IPS-NIHi7 (cell line): ENCODE measurements around the gene CRYL1.

Source experiments
- DNase-seq: peaks from one replicate; pipeline ENCODE4 v3.0.0; 2012; ENCODE audit warnings: mixed read lengths; ENCODE audit errors: extremely low spot score

Gene CRYL1

GRCh38 chr13:20494656-20495055 lies 31.0 kb downstream of the CRYL1 start:
- no peak for DNase-seq

GRCh38 chr13:20492641-20493040 lies 33.0 kb downstream of the CRYL1 start:
- DNase-seq: peak; percentile 70

DNA sequence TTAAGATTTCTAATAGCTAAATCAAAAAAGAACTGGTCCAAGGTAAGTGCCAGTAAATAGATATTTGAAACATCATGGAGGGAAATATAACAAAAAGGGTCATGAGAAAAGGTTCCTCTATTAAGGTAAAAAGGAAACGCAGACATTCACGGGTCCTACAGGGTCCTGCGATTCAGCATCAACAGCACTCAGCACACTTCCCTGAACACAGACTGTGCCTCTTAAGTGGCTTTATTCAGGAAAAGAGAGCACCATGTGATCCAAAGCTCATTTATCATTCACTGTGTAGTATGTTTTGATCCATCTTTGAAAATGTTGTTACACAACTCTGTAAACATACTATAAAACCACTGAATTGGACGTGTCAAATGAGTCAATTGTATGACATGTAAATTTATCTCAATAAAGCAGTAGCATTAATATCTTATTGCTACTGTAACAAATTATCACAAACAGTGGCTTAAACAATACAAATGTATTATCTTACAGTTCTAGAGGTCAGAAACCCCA lies 33.7 kb downstream of the CRYL1 start:
- no peak for DNase-seq

DNA sequence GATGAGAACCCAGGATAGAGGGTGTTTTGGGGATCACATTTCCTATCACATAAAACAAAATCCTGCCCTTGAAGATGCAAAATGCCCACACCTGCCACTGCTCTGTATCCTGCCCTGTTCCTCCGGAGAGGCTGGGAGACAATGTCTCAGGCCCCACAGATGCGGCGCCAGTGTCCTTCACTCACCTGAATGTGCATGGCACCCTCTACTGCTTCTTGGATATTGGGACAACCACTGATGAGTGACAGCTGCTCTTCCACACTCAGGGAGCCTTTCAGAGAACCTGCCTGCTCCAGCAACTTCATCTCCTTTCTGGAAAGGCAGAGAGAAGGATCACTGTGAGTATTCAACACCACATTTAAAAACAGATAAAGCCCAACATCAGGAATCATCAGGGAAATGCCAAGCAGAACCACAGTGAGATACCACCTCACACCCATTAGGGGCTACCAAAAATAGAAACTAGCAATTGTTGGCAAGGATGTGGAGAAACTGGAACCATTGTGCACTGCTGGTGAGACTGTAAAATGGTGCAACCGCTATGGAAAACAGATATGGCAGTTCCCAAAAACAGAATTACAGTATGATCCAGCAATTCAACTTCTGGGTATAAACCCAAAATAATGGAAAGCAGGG lies 36.4 kb downstream of the CRYL1 start:
- DNase-seq: no peak

DNA sequence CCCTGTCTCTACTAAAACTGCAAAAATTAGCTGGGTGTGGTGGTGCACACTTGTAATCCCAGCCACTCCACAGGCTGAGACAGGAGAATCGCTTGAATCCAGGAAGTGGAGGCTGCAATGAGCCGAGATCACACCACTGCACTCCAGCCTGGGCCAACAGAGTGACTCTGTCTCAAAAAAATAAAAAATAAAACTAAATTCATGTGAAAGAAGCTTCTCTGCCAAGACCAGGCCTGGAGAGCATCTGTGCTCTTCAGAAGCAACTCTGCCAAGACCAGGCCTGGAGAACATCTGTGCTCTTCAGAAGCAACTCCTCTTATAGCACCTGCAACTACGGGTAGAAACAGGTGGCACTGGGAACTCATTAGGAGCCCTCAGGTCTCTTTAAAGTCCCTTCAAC lies 37.7 kb downstream of the CRYL1 start:
- DNase-seq: no peak

DNA sequence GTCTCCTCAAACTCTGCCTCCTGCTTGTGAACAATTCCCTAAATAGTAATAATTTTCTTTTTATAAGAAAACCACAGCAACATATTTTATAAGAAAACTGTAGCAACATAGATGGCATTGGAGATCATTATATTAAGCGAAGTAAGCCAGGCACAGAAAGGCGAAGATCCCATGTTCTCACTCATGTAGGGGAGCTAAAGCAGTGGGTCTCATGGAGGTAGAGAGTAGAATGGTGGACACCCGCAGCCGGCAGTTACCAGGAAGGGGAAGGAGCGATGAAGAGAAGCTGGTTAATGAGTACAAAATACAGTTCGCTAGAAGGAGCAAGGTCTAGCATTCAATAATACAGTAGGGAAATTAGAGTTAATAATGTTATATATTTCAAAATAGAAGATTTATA lies 42.9 kb downstream of the CRYL1 start:
- DNase-seq: no peak

DNA sequence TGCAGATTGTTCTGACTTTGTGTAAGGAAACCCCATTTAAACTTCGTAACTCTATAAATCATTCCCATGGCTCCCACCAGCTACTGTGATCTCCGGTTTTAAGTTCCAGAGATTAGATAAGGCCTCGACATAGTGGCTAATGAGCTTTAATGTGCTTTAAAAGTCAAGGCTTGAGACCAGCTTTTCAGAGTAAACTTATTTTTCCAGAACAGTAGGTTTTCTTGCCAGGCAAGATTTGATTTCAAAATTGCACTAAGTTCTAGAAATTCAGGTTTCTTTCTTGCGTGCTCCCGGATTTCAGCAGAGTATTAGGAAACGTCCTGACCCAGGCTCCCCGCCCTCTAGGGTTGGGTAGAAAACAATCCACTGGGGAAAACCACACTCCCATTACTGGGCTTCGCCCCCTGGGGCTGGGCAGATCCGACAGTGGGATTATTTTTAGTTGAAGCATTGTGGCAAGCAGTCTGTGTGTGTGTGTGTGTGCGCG lies 43.3 kb downstream of the CRYL1 start:
- DNase-seq: no peak

DNA sequence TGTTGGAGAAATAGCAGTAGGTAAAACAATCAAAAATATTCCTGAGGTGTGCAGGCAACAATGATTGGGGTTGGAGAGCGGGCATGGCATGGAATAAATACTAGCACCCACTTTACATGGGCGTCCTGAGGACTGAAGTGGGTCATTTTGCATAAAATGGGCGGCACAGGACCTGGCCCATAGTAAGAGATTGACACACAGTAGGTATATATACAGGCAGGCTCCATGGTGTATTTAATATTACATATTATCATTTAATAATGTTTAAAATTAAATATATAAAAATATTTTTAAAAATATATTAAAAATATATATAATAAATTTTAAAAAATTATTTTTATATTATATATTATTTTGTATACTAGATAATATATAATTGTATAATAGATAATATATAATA lies 48.3 kb downstream of the CRYL1 start:
- DNase-seq: no peak

DNA sequence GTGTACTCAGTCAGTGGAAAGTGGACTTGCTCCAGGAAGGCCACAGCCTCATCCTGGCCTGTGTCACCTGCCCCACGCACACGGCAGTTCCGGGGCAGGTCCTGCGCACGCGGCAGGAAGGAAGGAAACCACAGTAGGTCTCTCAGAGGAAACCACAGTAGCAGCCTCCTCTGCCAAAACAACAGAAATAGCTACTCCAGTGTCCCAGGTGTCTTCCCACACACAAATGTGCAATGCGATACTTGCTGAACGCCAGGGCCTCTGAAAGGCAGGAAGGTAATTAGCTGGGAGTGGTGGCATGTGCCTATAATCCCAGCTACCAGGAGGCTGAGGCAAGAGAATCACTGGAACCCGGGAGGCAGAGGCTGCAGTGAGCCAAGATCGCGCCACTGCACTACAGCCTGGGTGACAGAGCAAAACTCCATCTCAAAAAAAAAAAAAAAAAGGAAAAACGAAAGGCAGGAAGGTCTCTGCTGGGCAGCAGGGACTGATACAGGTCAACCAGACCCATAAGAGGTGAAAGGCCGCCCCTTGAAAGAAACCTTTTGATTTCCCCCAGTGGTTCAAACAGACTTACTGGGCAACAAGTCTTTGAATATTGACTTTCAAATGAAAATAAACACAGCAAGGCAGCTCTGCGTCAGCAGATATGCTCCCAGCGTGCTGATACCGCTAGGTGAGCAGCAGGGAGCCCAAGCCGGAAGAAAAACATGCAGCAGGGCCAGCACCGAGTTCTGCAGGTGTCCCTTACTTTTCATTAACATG lies 49.5 kb downstream of the CRYL1 start:
- peak; percentile 47 for DNase-seq

DNA sequence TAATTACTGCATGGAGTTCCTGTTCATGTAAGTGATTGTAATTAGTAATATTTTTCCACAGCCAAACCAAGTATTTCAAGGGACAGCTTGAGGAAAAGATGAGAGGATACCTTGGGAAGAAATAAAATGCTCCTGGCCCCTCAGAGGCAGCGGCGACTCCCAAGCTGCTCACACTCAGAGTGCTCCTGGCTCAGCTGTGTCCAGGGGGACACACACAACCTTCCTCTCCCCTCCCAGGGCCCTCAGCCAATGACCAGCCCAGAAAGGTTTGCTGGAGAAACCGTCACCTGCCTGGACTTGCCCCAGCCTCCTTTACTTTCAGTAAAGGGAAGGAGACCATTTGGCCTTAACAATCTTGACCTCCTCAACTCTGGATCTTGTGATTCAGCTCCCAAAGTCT lies 51.1 kb downstream of the CRYL1 start:
- DNase-seq: no peak

DNA sequence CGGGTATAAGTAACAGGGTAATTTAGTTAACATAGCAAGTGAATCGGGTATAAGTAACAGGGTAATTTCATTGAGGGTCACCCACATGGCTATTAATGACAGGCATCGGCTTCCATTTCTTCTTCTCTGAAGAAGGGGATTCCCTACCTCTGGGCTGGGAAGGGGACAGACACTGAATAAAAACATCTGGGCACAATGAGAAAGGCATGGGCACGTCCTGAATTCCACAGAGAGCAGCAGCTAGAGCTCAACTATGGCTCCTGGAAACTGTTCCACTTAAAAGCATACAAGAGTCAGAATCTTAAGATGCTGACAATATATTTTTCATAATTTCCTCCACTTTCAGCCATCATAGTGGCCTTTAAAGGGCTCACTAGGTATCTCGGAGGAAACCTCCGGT lies 51.8 kb downstream of the CRYL1 start:
- DNase-seq: no peak

DNA sequence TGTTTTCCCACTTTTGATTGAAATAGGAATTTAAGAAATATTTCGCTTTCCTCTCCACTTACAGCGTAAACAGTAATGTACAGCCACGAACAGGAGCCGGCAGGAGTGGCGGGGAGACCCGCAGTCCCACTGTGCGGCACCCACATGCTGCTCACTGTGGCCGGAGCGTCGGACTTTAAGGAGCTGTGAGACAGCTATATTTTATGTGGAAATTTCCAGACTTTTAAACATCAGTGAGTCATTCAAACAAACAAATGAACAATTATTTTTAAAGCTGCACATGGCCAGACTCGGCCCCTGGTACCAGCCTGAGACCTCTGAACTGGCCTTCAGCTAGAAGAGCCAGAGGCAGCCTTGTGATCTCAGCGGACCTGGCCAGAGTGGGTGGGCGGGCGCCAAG lies 52.5 kb downstream of the CRYL1 start:
- DNase-seq: no peak

DNA sequence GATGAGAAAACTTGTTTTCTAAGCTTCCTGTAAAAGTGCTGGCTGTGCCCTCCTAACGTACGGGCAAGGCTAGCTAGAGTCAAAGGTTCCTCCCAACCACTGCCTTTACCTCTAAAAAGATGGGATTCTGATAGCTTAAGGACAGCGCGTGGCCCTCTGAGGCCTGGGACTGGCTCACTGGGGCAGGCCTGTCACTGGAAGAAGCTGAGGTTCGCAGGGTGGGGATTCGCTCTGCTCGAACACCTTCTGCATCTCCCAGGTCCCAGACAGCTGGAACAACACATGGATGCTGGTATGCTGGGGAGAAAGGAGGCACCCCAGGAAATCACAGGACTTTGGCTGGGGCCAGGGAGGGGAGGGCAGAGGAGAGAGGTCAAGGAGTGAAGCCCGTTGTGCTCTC lies 53.1 kb downstream of the CRYL1 start:
- no peak for DNase-seq

- no peak for DNase-seq
Measured at GRCh38 chr13:20470136-20470535, 55.5 kb downstream of the CRYL1 start.

DNA sequence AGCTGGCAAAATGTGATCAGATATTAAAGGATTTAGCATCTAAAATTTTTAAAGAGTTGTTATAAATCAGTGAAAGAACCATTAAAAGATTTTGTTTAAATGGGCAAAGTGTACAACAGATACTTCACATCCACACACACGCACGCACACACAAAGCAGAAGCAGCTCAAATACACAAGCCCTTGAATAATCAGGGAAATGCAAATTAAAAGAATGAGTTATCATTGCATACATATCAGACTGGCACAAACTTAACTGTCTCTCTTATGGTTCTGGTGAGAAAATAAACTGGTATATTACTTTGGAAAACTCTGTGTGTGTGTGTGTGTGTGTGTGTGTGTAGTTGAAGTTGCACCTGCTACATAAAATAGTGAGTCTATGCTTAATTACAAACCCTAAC lies 59.3 kb downstream of the CRYL1 start:
- DNase-seq: no peak

- DNase-seq: no peak
Measured at GRCh38 chr13:20465218-20465879, 60.3 kb downstream of the CRYL1 start.

DNA sequence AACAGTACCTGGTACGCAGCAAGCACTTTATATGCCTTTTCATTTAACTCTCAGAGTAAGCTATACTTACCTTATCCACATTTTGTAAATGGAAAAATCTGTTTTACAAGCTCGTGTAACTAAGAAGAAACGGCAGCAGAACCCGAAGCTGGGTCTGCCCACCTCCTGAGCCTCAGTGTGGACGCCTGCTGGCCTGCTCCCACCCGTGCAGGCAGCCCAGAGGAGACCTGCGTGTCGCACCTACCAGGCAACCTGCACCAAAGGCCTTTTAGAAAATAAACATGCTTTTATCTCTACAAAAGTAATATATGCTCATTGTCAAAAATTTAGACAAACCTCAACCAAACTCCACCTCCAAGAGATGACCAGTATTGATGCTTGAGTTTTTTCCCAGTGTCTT lies 62.7 kb downstream of the CRYL1 start:
- DNase-seq: no peak

- no peak for DNase-seq
Measured at GRCh38 chr13:20462533-20462915, 63.1 kb downstream of the CRYL1 start.

GRCh38 chr13:20461860-20462532 lies 63.7 kb downstream of the CRYL1 start:
- no peak for DNase-seq

- peak; percentile 21 for DNase-seq
Measured at GRCh38 chr13:20461481-20461859, 64.2 kb downstream of the CRYL1 start.

DNA sequence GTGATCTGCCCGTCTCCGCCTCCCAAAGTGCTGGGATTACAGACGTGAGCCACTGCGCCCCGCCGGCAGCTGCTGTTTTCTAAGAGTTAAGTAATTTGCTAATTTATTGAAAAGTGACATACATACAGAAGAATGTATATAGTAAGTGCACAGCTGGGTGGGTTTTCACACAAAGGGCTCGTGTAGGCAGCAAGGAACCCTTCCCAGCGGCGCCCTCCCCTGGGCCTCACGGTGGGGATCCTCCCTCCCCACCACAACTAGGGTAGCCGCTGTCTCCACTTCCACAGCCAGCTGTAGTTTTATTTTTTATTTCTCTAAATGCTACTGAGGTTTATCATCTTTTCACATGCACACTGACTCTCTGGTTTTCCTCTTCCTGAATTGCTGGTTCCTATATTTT lies 64.9 kb downstream of the CRYL1 start:
- DNase-seq: no peak

- no peak for DNase-seq
Measured at GRCh38 chr13:20457670-20458069, 68.0 kb downstream of the CRYL1 start.
